Measurements from ENCODE around the gene EPAS1.

DNA sequence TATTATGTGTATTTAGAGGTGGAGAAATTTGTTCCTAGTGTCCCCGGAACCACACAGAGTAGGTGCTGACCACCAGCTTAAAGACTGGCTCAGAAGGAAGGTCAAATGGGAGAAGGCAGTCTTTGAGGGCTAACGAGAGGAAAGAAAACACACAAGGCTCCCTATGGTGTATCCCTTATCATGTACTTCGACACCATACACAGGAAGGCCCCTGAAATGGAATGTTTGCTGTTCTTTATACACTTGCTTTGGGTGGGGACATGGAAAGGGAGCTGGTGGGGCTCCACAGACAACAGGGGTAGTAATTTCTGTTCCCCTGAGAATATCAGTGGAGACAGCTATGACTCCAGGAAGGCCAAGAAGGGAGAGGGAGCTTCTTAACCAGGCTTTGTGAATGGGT, 6.0 kb downstream of the EPAS1 start:
- no peak for TF ChIP-seq ZNF302 (CRISPR knock-in tag; IDR thresholded peaks at IDR 0.05)
- TF ChIP-seq, protein P1, sequence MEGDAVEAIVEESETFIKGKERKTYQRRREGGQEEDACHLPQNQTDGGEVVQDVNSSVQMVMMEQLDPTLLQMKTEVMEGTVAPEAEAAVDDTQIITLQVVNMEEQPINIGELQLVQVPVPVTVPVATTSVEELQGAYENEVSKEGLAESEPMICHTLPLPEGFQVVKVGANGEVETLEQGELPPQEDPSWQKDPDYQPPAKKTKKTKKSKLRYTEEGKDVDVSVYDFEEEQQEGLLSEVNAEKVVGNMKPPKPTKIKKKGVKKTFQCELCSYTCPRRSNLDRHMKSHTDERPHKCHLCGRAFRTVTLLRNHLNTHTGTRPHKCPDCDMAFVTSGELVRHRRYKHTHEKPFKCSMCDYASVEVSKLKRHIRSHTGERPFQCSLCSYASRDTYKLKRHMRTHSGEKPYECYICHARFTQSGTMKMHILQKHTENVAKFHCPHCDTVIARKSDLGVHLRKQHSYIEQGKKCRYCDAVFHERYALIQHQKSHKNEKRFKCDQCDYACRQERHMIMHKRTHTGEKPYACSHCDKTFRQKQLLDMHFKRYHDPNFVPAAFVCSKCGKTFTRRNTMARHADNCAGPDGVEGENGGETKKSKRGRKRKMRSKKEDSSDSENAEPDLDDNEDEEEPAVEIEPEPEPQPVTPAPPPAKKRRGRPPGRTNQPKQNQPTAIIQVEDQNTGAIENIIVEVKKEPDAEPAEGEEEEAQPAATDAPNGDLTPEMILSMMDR (IDR thresholded peaks at IDR 0.05) = no peak
- no peak for TF ChIP-seq POLR2A (IDR thresholded peaks at IDR 0.05; ENCODE audit: low read length)
- TF ChIP-seq CEBPB (IDR thresholded peaks at IDR 0.05) = no peak
- no peak for TF ChIP-seq MYC (IDR thresholded peaks at IDR 0.05; ENCODE audit: borderline replicate concordance, low read length)
